CD14-positive monocyte (primary cell): ENCODE data around the gene TMEM132D. TPM values are rescaled to one million over a fixed set of nuclear protein-coding genes. Genes with fewer than 3 reads are reported as not detected.
"Not testable (repeated sequence)": the region's sequence is repeated elsewhere in the genome, so short reads cannot be mapped to it uniquely, and the experiment has no call there.

Experiments used
- DNase-seq, 3 donors: peaks; one replicate each; pipeline ENCODE4 v3.0.0-alpha.2; 2011 to 2022
- H2AFZ ChIP-seq: 2 replicates; pipeline ENCODE4 v1.6.0; 2012; ENCODE audit warnings: mild to moderate bottlenecking, low read depth, low read length, inconsistent platforms; ENCODE audit not compliant: insufficient read depth, poor library complexity, severe bottlenecking
- H3K27ac ChIP-seq, 2 donors: 1 replicate in 1 of 2; 2 replicates in 1 of 2; pipeline ENCODE4 v1.5.1; 2012 to 2013; ENCODE audit warnings: low read length in 2 of 2, control low read depth in 1 of 2, inconsistent platforms in 1 of 2, low read depth in 1 of 2, mild to moderate bottlenecking in 1 of 2
- H3K27me3 ChIP-seq, 2 donors: one replicate each; pipeline versions ENCODE4 v1.6.0 to v1.6.1; 2011 to 2013; ENCODE audit warnings: low read length in 2 of 2; ENCODE audit not compliant: control insufficient read depth in 2 of 2, insufficient read depth in 2 of 2
- H3K36me3 ChIP-seq, 2 donors: replicated peaks in 1 of 2; 1 replicate in 1 of 2; 2 replicates in 1 of 2; pipeline versions ENCODE4 v1.5.1 to v1.6.1; 2012 to 2013; ENCODE audit warnings: low read length in 2 of 2, control low read depth in 1 of 2, inconsistent platforms in 1 of 2, mild to moderate bottlenecking in 1 of 2; ENCODE audit not compliant: insufficient read depth in 2 of 2, control insufficient read depth in 1 of 2
- H3K4me1 ChIP-seq, 2 donors: 1 replicate in 1 of 2; 2 replicates in 1 of 2; pipeline versions ENCODE4 v1.5.1 to v1.6.1; 2012 to 2013; ENCODE audit warnings: low read length in 2 of 2, control low read depth in 1 of 2, inconsistent platforms in 1 of 2, mild to moderate bottlenecking in 1 of 2, moderate library complexity in 1 of 2; ENCODE audit not compliant: insufficient read depth in 2 of 2, control insufficient read depth in 1 of 2
- H3K4me2 ChIP-seq: replicated peaks from 2 replicates; pipeline ENCODE3; 2012; ENCODE audit warnings: low read length, moderate library complexity, mild to moderate bottlenecking; ENCODE audit not compliant: poor library complexity, severe bottlenecking; ENCODE audit errors: extremely low read depth
- H3K4me3 ChIP-seq, 3 experiments: fragments of 200-600 bp in 1 of 3; sonication (generic) in 1 of 3; replicated peaks in 1 of 3; 1 replicate in 2 of 3; 2 replicates in 1 of 3; pipeline ENCODE4 v1.5.1; 2011 to 2013; ENCODE audit warnings: low read length in 3 of 3, mild to moderate bottlenecking in 3 of 3, control low read depth in 2 of 3, low read depth in 2 of 3, inconsistent platforms in 1 of 3, moderate library complexity in 1 of 3
- H3K79me2 ChIP-seq: 2 replicates; pipeline ENCODE4 v1.6.0; 2012; ENCODE audit warnings: mild to moderate bottlenecking, control low read depth, inconsistent platforms, low read length, moderate library complexity; ENCODE audit not compliant: insufficient read depth
- H3K9ac ChIP-seq: 2 replicates; pipeline ENCODE4 v1.6.0; 2017; ENCODE audit warnings: low read length, mild to moderate bottlenecking; ENCODE audit not compliant: insufficient read depth, poor library complexity, severe bottlenecking
- H3K9me3 ChIP-seq, 2 donors: replicated peaks in 1 of 2; 1 replicate in 1 of 2; 2 replicates in 1 of 2; pipeline versions ENCODE4 v1.5.1 to v1.6.1; 2012 to 2013; ENCODE audit warnings: low read length in 2 of 2, control low read depth in 1 of 2; ENCODE audit not compliant: control insufficient read depth in 1 of 2, insufficient read depth in 1 of 2
- H4K20me1 ChIP-seq: 2 replicates; pipeline ENCODE4 v1.6.0; 2012; ENCODE audit warnings: mild to moderate bottlenecking, low read length, control low read depth, moderate library complexity; ENCODE audit not compliant: insufficient read depth
- H3K27ac Mint-ChIP-seq, 7 donors: one replicate each; pipeline ENCODE4 v1.8.0; 2020; ENCODE audit warnings: mild to moderate bottlenecking in 7 of 7, mixed read lengths in 7 of 7, moderate library complexity in 6 of 7, inconsistent platforms in 2 of 7
- H3K27me3 Mint-ChIP-seq, 3 donors: one replicate each; pipeline ENCODE4 v1.8.0; 2021 to 2022; ENCODE audit warnings: low read depth in 3 of 3, mild to moderate bottlenecking in 3 of 3, mixed read lengths in 3 of 3, moderate library complexity in 3 of 3, inconsistent platforms in 1 of 3
- H3K36me3 Mint-ChIP-seq, 2 donors: one replicate each; pipeline ENCODE4 v1.8.0; 2020; ENCODE audit warnings: mixed read lengths in 2 of 2, inconsistent platforms in 1 of 2, mild to moderate bottlenecking in 1 of 2
- H3K4me1 Mint-ChIP-seq: one replicate; pipeline ENCODE4 v1.8.0; 2020; ENCODE audit warnings: mild to moderate bottlenecking, mixed read lengths
- H3K4me3 Mint-ChIP-seq, 2 donors: one replicate each; pipeline ENCODE4 v1.8.0; 2020; ENCODE audit warnings: mild to moderate bottlenecking in 2 of 2, mixed read lengths in 2 of 2, moderate library complexity in 1 of 2
- H3K9me3 Mint-ChIP-seq, 7 donors: one replicate each; pipeline ENCODE4 v1.8.0; 2020 to 2022; ENCODE audit warnings: mixed read lengths in 7 of 7, mild to moderate bottlenecking in 6 of 7, moderate library complexity in 6 of 7, inconsistent platforms in 2 of 7
- CTCF ChIP-seq: fragments of 200-600 bp; IDR thresholded peaks from one replicate; pipeline ENCODE4 v1.8.0; 2022; ENCODE audit warnings: antibody characterized with exemption, mild to moderate bottlenecking
- WGBS: methylation state at CpG from one replicate; pipeline ENCODE4 v1.1.5; 2013; ENCODE audit warnings: missing lambda C conversion rate; ENCODE audit not compliant: insufficient coverage; 5-methylcytosine and 5-hydroxymethylcytosine counted together
- intact Hi-C, 2 donors: fragments of 100-400 bp; cut with micrococcal nuclease; formaldehyde crosslinking; loops; one replicate each; pipeline versions ENCODE4 v1.15.0 to v1.15.1; 2023
- polyA plus RNA-seq, 3 donors: library from polyadenylated mRNA; depleted of rRNA in 1 of 3; unstranded in 2 of 3; stranded (reverse) in 1 of 3; fragments of 300-500 nt in 2 of 3; fragments of >200 nt in 1 of 3; fragmentation: Illumina TruSeq in 2 of 3; gene quantifications; 1 replicate in 2 of 3; 2 replicates in 1 of 3; pipeline ENCODE4 v1.2.3, GENCODE V29; 2012 to 2021

Gene TMEM132D
- polyA plus RNA-seq, 3 donors, result 0.04 TPM; not detected in 2

- H3K4me2 ChIP-seq, result no peak overlapping the region
- no peaks in the 10 kb centered on the region for H4K20me1 ChIP-seq
- no peak overlapping the region for H3K4me3 Mint-ChIP-seq
- H3K36me3 ChIP-seq, result no peaks in the 10 kb centered on the region
- H3K36me3 Mint-ChIP-seq, result no peaks in the 10 kb centered on the region
- no peaks in the 10 kb centered on the region for H3K79me2 ChIP-seq
- H3K9me3 ChIP-seq, result peaks cover 11 to 23% of the 10 kb centered on the region in 2 donors
- TF ChIP-seq CTCF, result no peak
- DNase-seq, result no peak
- intact Hi-C loops, result no loop called here
- no peak overlapping the region for H2AFZ ChIP-seq
- no peaks in the 10 kb centered on the region for H3K4me1 Mint-ChIP-seq
- no peak overlapping the region for H3K27ac ChIP-seq
- no peaks in the 10 kb centered on the region for H3K27me3 ChIP-seq
- no peak overlapping the region for H3K4me3 ChIP-seq
- no peak overlapping the region for H3K27ac Mint-ChIP-seq
- WGBS, result no CpG with 5 or more reads among the region's 3 CpGs
- peaks cover 1 to 33% (median 9%) of the 10 kb centered on the region in 7 donors for H3K9me3 Mint-ChIP-seq
- H3K4me1 ChIP-seq, result no peaks in the 10 kb centered on the region
- H3K27me3 Mint-ChIP-seq, result peaks cover 0 to 3% (median 0%) of the 10 kb centered on the region in 3 donors
- no peak overlapping the region for H3K9ac ChIP-seq
Measured at GRCh38 chr12:129540249-129540648, 363.6 kb downstream of the TMEM132D start.

- H4K20me1 ChIP-seq, H3K4me3 Mint-ChIP-seq, H3K36me3 ChIP-seq, H2AFZ ChIP-seq, H3K27ac Mint-ChIP-seq, DNase-seq, H3K4me1 ChIP-seq, H3K79me2 ChIP-seq, H3K27me3 ChIP-seq, H3K9ac ChIP-seq, H3K36me3 Mint-ChIP-seq, H3K27me3 Mint-ChIP-seq, intact Hi-C loops, H3K4me1 Mint-ChIP-seq, H3K4me2 ChIP-seq, H3K4me3 ChIP-seq, H3K27ac ChIP-seq: not testable (repeated sequence)
- WGBS, result 83% methylated on average over 13 of the region's 15 CpGs
- peaks cover 11 to 20% of the 10 kb centered on the region in 2 donors for H3K9me3 ChIP-seq
- peaks cover 1 to 33% (median 9%) of the 10 kb centered on the region in 7 donors for H3K9me3 Mint-ChIP-seq
Measured at GRCh38 chr12:129538724-129539335, 365.0 kb downstream of the TMEM132D start.
